ENCODE results near the gene KCNN4.
A peak's percentile ranks its signal among the peaks of the same experiment; 100 is the strongest.
"Not testable (repeated sequence)": the region's sequence is repeated elsewhere in the genome, so short reads cannot be mapped to it uniquely, and the experiment has no call there.

KCNN4 gene

DNA sequence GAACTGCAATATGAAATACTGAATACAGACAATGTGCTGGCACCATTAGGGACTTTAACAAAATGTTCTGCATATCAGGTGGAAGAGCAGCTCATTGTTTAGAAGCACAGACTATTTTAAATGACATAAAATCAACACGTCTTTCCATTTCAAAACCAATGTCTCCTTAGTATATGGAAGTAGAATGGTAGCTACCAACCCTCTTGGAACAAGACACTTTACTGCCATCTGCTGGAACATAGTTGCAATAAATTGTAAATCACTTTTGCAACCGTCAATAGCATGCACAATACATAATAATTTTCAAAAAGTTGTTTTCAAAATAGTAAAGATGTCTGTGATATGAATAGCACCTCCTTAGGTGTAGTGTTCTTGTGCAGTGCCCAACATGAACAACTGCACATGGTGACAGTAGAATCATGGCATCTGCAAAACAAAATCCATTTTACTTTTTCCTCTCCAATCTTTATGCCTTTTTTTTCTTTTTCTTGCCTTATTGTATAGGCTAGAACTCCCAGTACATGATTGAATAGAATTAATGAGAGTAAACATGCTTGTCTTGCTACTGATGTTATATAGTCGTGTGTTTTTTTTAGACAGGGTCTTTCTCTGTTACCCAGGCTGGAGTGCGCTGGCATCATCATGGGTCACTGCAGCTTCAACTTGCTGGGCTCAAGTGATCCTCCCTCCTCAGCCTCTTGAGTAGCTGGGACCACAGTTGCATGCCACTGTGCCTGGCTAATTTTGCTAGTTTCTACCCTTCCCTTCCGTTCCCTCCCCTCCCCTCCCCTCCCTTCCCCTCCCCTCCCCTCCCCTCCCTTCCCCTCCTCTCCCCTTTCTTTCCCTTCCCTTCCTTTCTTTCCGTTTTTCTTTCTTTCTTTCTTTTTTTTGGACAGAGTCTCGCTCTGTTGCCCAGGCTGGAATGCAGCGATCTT, 29.3 kb upstream of the KCNN4 start:
- H3K9me3 ChIP-seq (ENCODE audit: control extremely low read depth in 1 of 5, control insufficient read depth in 4 of 5, insufficient read depth in 2 of 5, low read depth in 1 of 5, low read length in 4 of 5): no peaks in the 10 kb centered on the region
- 91% methylated on average over 3 of the region's 8 CpGs for WGBS (ENCODE audit: insufficient coverage)
- H3K27ac ChIP-seq (ENCODE audit: insufficient read depth in 1 of 2, low read depth in 1 of 2, low read length in 2 of 2, poor library complexity in 1 of 2, severe bottlenecking in 2 of 2): no peak overlapping the region
- no peak overlapping the region for H3K4me3 ChIP-seq (ENCODE audit: control insufficient read depth in 1 of 7, extremely low read depth in 1 of 7, insufficient read depth in 4 of 7, low read depth in 2 of 7, low read length in 6 of 7)
- no peaks in the 10 kb centered on the region for H3K4me1 ChIP-seq (ENCODE audit: control extremely low read depth in 1 of 4, control insufficient read depth in 4 of 4, insufficient read depth in 4 of 4, low read length in 3 of 4)
- CTCF ChIA-PET: interaction anchor here (0.8 to 2.5 kb wide), 13 partner anchors 9 to 70 kb away, joined by 3 to 11 read pairs (median 6); no protein-coding TSS in a partner anchor
- H3K27me3 ChIP-seq (replicated peaks in 2 of 5; ENCODE audit: control insufficient read depth in 4 of 5, insufficient read depth in 5 of 5, low read length in 4 of 5): peaks cover 0 to 2% (median 0%) of the 10 kb centered on the region in 5 experiments
- POLR2A ChIA-PET: no interaction called here
- no peaks in the 10 kb centered on the region for H3K36me3 ChIP-seq (ENCODE audit: control insufficient read depth in 4 of 4, insufficient read depth in 4 of 4, low read length in 3 of 4)
- DNase-seq: peak; percentile 72 to 88 (median 86)

DNA sequence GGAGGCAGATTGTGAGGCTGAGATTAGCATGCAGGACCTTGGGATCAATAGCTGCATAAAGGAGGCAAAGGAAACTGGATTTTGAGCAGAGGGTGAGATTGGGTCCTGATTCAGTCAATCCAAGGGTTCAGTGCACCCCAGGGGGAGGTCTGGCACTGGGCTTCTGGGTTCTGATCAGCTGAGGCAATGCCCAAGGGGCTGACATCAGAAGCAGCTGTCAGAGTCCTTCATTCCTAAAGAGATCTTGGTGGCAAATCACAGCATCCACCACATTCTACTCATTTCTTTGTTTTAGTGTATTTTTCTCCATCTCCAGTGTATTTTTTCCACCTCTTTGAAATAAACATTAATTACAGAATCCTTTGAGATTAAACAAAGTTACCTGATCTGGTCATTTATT, 26.9 kb upstream of the KCNN4 start:
- no peaks in the 10 kb centered on the region for H3K4me1 ChIP-seq (ENCODE audit: control extremely low read depth in 1 of 4, control insufficient read depth in 4 of 4, insufficient read depth in 4 of 4, low read length in 3 of 4)
- H3K27ac ChIP-seq (ENCODE audit: insufficient read depth in 1 of 2, low read depth in 1 of 2, low read length in 2 of 2, poor library complexity in 1 of 2, severe bottlenecking in 2 of 2): no peak overlapping the region
- H3K9me3 ChIP-seq (ENCODE audit: control extremely low read depth in 1 of 5, control insufficient read depth in 4 of 5, insufficient read depth in 2 of 5, low read depth in 1 of 5, low read length in 4 of 5): no peaks in the 10 kb centered on the region
- H3K27me3 ChIP-seq (replicated peaks in 2 of 5; ENCODE audit: control insufficient read depth in 4 of 5, insufficient read depth in 5 of 5, low read length in 4 of 5): peaks cover 0 to 7% (median 0%) of the 10 kb centered on the region in 5 experiments
- H3K36me3 ChIP-seq (ENCODE audit: control insufficient read depth in 4 of 4, insufficient read depth in 4 of 4, low read length in 3 of 4): no peaks in the 10 kb centered on the region
- CTCF ChIA-PET: no interaction called here
- H3K4me3 ChIP-seq (ENCODE audit: control insufficient read depth in 1 of 7, extremely low read depth in 1 of 7, insufficient read depth in 4 of 7, low read depth in 2 of 7, low read length in 6 of 7): no peak overlapping the region
- POLR2A ChIA-PET: no interaction called here
- no peak for DNase-seq

DNA sequence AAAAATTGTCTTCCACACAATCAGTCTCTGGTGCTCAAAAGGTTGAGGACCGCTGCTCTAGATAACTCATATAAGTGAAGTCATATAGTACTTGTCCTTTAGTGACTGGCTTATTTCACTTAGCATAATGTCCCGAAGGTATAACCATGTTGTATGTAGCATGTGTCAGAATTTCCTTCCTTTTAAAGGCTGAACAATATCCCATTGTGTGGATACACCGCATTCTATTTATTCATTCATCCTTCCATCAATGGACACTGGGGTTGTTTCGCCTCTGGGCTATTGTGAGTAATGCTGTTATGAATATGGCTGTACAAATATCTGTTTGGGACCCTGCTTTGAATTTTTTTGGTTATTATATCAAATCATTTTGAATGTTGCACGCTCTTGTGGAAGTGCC, 26.1 kb upstream of the KCNN4 start:
- no peaks in the 10 kb centered on the region for H3K4me1 ChIP-seq (ENCODE audit: control extremely low read depth in 1 of 4, control insufficient read depth in 4 of 4, insufficient read depth in 4 of 4, low read length in 3 of 4)
- no peaks in the 10 kb centered on the region for H3K36me3 ChIP-seq (ENCODE audit: control insufficient read depth in 4 of 4, insufficient read depth in 4 of 4, low read length in 3 of 4)
- ChIA-PET CTCF (interaction anchor here (1.4 kb wide), 1 partner anchor 40 kb away, joined by 5 read pairs; no protein-coding TSS in a partner anchor), POLR2A (no interaction called here)
- no peak overlapping the region for H3K27ac ChIP-seq (ENCODE audit: insufficient read depth in 1 of 2, low read depth in 1 of 2, low read length in 2 of 2, poor library complexity in 1 of 2, severe bottlenecking in 2 of 2)
- no peak for DNase-seq
- no peak overlapping the region for H3K4me3 ChIP-seq (ENCODE audit: control insufficient read depth in 1 of 7, extremely low read depth in 1 of 7, insufficient read depth in 4 of 7, low read depth in 2 of 7, low read length in 6 of 7)
- WGBS (ENCODE audit: insufficient coverage): 52% methylated on average over 2 of the region's 5 CpGs
- peaks cover 0 to 12% (median 0%) of the 10 kb centered on the region in 5 experiments for H3K27me3 ChIP-seq (replicated peaks in 2 of 5; ENCODE audit: control insufficient read depth in 4 of 5, insufficient read depth in 5 of 5, low read length in 4 of 5)
- no peaks in the 10 kb centered on the region for H3K9me3 ChIP-seq (ENCODE audit: control extremely low read depth in 1 of 5, control insufficient read depth in 4 of 5, insufficient read depth in 2 of 5, low read depth in 1 of 5, low read length in 4 of 5)

DNA sequence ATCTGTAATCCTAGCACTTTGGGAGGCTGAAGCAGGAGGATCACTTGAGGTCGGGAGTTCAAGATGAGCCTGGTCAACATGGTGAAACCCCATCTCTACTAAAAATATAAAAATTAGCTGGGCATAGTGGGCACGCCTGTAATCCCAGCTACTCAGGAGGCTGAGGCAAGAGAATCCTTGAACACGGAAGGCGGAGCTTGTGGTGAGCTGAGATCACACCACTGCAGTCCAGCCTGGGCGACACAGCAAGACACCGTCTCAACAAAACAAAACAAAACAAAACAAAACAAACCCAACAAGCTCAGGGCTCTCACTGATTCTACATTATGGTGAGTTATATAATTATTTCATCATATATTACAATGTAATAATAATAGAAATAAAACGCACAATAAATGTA, 25.6 kb upstream of the KCNN4 start:
- H3K4me3 ChIP-seq (ENCODE audit: control insufficient read depth in 1 of 7, extremely low read depth in 1 of 7, insufficient read depth in 4 of 7, low read depth in 2 of 7, low read length in 6 of 7); H3K27ac ChIP-seq (ENCODE audit: insufficient read depth in 1 of 2, low read depth in 1 of 2, low read length in 2 of 2, poor library complexity in 1 of 2, severe bottlenecking in 2 of 2); H3K4me1 ChIP-seq (ENCODE audit: control extremely low read depth in 1 of 4, control insufficient read depth in 4 of 4, insufficient read depth in 4 of 4, low read length in 3 of 4); POLR2A ChIA-PET; DNase-seq; H3K9me3 ChIP-seq (ENCODE audit: control extremely low read depth in 1 of 5, control insufficient read depth in 4 of 5, insufficient read depth in 2 of 5, low read depth in 1 of 5, low read length in 4 of 5); H3K36me3 ChIP-seq (ENCODE audit: control insufficient read depth in 4 of 4, insufficient read depth in 4 of 4, low read length in 3 of 4): not testable (repeated sequence)
- H3K27me3 ChIP-seq (replicated peaks in 2 of 5; ENCODE audit: control insufficient read depth in 4 of 5, insufficient read depth in 5 of 5, low read length in 4 of 5): peaks cover 0 to 15% (median 0%) of the 10 kb centered on the region in 5 experiments
- CTCF ChIA-PET: interaction anchor here (1.4 kb wide), 1 partner anchor 39 kb away, joined by 5 read pairs; no protein-coding TSS in a partner anchor
- 88% methylated on average over 3 of the region's 7 CpGs for WGBS (ENCODE audit: insufficient coverage)

DNA sequence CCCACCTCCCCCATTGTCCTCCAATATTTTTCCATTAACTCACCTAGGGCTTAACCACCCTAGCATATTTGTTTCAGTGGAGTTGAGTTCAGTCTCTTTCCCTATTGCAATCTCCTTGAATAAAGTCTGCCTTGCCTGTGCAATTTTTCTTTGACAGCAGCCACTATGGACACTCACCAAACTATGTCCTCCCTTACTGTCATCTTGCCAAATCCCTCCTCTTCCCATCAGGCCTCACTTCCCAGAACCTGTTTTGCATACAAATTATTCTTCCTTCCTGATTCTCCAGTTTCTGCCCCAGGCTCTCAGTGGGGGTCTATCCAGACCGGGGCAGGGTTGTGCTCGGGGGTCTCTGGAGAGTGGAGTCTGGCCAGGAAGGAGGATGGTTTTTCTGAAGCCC, 23.7 kb upstream of the KCNN4 start:
- Histone ChIP-seq H3K27ac (ENCODE audit: insufficient read depth in 1 of 2, low read depth in 1 of 2, low read length in 2 of 2, poor library complexity in 1 of 2, severe bottlenecking in 2 of 2) (no peak overlapping the region), H3K36me3 (ENCODE audit: control insufficient read depth in 4 of 4, insufficient read depth in 4 of 4, low read length in 3 of 4) (no peaks in the 10 kb centered on the region), H3K27me3 (replicated peaks in 2 of 5; ENCODE audit: control insufficient read depth in 4 of 5, insufficient read depth in 5 of 5, low read length in 4 of 5) (peaks cover 0 to 19% (median 0%) of the 10 kb centered on the region in 5 experiments), H3K9me3 (ENCODE audit: control extremely low read depth in 1 of 5, control insufficient read depth in 4 of 5, insufficient read depth in 2 of 5, low read depth in 1 of 5, low read length in 4 of 5) (no peaks in the 10 kb centered on the region), H3K4me3 (ENCODE audit: control insufficient read depth in 1 of 7, extremely low read depth in 1 of 7, insufficient read depth in 4 of 7, low read depth in 2 of 7, low read length in 6 of 7) (no peak overlapping the region), H3K4me1 (ENCODE audit: control extremely low read depth in 1 of 4, control insufficient read depth in 4 of 4, insufficient read depth in 4 of 4, low read length in 3 of 4) (no peaks in the 10 kb centered on the region)
- no peak for DNase-seq
- WGBS (ENCODE audit: insufficient coverage): 40% methylated on average over 2 of the region's 2 CpGs
- CTCF ChIA-PET: no interaction called here
- POLR2A ChIA-PET: no interaction called here

DNA sequence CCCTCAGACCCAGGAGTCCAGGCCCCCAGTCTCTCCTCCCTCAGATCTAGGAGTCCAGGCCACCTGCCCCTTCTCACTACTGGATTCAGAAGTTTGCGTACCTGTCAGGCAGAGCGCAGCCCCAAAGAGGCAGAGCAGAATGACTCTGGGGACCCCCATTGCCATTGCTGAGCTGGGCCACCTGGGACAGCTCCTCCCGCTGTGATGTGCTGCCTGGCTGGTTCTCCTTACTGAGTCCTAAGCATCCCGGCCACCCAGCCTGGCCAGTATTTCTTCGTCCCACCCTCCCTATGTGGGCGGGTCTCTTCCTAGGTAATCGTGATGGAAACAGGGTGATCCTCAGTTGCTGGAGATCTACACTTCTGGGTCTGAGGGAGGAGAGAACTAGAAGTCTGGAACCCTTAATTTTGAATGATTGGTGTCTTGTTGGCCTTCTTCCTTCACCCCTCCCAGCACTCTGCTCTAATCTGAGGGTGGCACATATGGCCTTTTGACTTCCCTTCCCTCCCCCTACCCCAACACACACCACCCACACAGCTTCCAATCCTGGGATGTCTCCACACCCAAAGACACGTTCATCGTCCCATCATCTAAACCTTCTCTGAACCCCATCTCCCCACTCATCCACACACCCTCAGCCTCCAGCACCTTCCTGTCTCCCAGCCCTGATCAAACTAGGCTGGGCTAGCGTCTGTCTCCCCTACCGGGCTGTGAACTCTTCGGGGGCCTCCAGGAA, 21.6 kb upstream of the KCNN4 start, which contains the start of gene LYPD5:
TSS of gene LYPD5 (minus strand) at position 232 of the 736 bp plus-strand sequence. CDS start at position 165, 67 bp downstream.
- H3K9me3 ChIP-seq (ENCODE audit: control extremely low read depth in 1 of 5, control insufficient read depth in 4 of 5, insufficient read depth in 2 of 5, low read depth in 1 of 5, low read length in 4 of 5): no peaks in the 10 kb centered on the region
- CTCF ChIA-PET: no interaction called here
- no peak within 1 kb of the TSS for H3K27ac ChIP-seq (ENCODE audit: insufficient read depth in 1 of 2, low read depth in 1 of 2, low read length in 2 of 2, poor library complexity in 1 of 2, severe bottlenecking in 2 of 2)
- POLR2A ChIA-PET: no interaction called here
- DNase-seq: no peak
- WGBS (ENCODE audit: insufficient coverage): 85% methylated on average over 6 of the region's 12 CpGs
- H3K27me3 ChIP-seq (replicated peaks in 2 of 5; ENCODE audit: control insufficient read depth in 4 of 5, insufficient read depth in 5 of 5, low read length in 4 of 5): peaks cover 0 to 30% (median 0%) of the 10 kb centered on the region in 5 experiments
- H3K4me1 ChIP-seq (ENCODE audit: control extremely low read depth in 1 of 4, control insufficient read depth in 4 of 4, insufficient read depth in 4 of 4, low read length in 3 of 4): peaks cover 0 to 13% (median 9%) of the 10 kb centered on the region in 4 experiments
- H3K4me3 ChIP-seq (ENCODE audit: control insufficient read depth in 1 of 7, extremely low read depth in 1 of 7, insufficient read depth in 4 of 7, low read depth in 2 of 7, low read length in 6 of 7): no peak within 1 kb of the TSS
- no peaks in the 10 kb centered on the region for H3K36me3 ChIP-seq (ENCODE audit: control insufficient read depth in 4 of 4, insufficient read depth in 4 of 4, low read length in 3 of 4)

Measured in common myeloid progenitor, CD34-positive (primary cell).